NCI-H1417 (cell line): ENCODE data around the gene ZC3H18.

Source experiments
- DNase-seq, 3 experiments: peaks; one replicate each; lab custom pipeline; 2025; lab: John Stamatoyannopoulos, UW

Gene ZC3H18

DNA sequence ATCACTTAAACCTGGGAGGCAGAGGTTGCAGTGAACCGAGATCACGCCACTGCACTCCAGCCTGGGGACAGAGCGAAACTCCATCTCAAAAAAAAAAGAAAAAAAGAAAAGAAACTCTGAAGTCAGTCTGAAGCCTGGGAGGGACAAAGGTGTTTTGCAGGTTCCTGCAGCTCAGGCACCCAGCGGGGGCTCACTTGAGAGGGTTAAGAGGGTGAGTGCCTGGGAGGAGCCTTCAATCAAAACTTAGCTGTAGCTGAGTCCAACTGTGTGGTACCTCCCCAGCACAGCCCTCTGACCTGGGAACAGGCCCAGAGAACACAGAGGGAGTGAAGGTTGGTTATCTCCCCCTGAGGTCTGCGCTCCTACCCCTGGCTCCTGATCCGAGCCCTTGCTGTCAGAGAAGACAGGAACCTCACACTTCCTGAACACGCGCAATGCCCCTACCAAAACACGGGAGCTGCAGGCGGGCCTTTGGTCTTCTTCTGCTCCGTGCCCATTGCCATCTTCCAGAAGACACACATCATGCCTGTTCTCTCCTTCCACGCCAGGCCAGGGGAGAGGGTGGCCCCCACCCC lies 20.4 kb upstream of the ZC3H18 start:
- DNase-seq = peak in 1 of 3 experiments; percentile 45

GRCh38 chr16:88550246-88550661 lies 19.9 kb upstream of the ZC3H18 start:
- DNase-seq = no peak

- no peak for DNase-seq
Observed at GRCh38 chr16:88552166-88552565, 18.0 kb upstream of the ZC3H18 start.

GRCh38 chr16:88552815-88553214 lies 17.4 kb upstream of the ZC3H18 start:
- DNase-seq = no peak

DNA sequence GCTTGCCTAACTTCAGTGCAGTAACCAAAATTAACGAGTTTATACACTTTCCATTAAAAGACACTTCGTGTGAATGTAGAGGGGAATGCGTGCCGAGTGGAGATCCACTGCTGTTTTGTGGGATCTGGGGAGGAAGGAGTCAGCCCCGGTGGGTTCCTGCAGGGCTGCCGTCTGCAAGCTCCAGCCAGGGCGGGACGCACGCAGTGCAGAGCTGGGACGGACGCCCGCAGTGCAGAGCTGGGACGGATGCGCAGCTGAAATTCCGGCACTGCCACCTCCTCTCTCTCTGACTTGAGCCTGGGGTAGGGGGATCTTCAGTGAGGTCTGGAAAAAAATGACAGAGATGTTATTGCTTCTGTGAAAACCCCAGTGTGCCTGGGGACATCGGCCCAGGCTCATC lies 16.5 kb upstream of the ZC3H18 start:
- DNase-seq = no peak

- DNase-seq = no peak
Observed at GRCh38 chr16:88554711-88555264, 15.4 kb upstream of the ZC3H18 start.

DNA sequence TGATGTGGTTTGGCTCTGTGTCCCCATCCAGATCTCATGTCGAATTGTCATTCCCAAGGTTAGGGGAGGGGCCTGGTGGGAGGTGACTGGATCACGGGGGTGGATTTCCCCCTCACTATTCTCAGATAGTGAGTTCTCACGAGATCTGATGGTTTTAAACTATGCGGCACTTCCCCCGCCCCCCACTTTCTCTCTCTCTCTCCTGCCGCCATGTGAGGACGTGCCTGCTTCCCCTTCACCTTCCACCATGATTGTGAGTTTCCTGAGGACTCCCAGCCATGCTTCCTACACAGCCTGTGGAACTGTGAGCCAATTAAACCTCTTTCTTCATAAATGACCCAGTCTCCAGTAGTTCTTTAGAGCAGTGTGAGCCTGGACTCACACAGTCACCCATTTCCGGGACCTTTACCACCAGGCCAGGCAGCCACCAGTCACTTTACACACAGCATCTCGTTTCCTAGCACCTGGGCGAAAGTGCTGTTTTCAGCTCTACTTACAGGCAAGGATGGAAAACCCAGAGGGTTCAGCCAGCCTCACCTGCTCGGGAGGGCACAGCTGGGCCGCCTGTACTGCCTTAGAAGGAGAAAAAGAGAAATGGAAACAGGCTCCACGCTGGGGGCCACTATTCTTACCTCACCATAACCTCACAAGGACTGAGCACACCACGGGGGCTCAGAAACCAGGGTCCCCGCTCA lies 13.8 kb upstream of the ZC3H18 start:
- no peak for DNase-seq

DNA sequence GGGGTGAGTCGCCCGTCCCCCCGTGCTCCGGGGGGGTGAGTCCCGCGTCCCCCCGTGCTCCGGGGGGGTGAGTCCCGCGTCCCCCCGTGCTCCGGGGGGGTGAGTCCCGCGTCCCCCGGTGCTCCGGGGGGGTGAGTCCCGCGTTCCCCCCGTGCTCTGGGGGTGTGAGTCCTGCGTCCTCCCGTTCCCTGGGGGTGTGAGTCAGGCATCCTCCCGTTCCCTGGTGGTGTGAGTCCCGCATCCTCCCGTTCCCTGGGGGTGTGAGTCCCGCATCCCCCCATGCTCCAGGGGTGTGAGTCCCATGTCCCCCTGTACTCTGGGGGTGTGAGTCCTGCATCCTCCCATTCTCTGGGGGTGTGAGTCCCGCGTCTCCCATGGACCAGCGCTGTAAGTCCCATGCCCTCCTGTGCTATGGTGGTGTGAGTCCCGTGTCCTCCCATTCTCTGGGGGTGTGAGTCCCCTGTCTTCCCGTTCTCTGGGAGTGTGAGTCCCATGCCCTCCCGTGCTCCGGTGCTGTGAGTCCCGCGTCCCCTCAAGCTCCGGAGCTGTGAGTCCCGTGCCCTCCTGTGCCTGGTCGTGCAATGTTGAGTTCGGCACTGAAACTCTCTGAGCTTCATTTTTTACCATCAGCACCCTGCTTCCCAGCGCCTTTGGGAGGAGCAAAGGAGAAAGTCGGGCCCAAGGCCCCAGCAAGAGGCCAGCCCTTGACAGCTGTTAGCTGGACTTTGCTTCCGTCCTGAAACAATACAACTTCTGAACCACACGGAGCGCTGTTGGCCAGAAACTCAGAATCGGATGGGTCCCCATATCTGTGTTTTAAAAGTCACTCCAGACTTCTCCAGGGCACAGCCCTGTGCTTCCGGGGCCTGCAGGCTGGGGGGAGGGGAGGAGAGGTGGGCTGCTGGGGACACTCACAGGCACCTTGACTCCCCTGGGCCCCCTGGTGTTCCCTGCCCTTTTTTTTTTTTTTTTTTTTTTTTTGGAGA lies 11.5 kb upstream of the ZC3H18 start:
- peak; percentile 22 to 77 (median 45) for DNase-seq

DNA sequence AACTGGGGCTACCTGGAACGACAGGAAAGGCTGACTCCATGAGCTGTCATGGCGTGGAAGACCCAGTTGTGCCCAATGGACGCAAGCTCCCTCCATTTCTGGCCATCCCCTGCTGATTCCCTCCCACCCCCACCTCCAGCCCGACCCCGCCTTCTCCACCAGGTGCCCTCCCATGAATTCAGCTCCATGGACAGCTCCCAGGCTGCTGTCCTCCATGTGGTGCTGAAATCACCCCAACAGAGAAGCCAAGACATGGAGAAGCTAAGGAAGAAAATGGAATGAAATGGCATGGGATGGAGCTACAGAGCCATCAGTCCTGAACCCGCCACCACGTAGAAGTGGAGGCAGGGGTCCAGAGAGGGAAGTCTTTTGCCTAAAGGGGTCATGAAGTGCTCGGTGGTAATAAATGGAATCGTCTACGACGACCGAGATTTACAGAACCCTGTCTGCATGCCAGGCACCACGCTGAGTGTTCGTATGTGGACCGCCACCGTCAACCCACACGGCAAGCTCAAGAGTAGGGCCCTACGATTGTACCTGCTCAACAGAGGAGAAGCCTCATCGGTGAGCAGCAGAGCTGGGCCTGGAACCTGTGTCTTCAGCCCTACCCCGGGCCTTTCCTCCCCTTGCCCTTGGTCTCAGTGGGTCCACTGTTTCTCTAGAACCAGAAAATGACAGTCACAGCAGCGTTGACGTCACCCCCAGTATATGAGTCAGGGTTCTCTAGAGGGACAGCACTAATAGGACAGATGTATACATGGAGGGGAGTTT lies 9.3 kb upstream of the ZC3H18 start:
- no peak for DNase-seq

- DNase-seq = peak; percentile 2 to 55 (median 21)
Observed at GRCh38 chr16:88561485-88562359, 8.5 kb upstream of the ZC3H18 start.

- DNase-seq = no peak
Observed at GRCh38 chr16:88566158-88566557, 4.0 kb upstream of the ZC3H18 start.

DNA sequence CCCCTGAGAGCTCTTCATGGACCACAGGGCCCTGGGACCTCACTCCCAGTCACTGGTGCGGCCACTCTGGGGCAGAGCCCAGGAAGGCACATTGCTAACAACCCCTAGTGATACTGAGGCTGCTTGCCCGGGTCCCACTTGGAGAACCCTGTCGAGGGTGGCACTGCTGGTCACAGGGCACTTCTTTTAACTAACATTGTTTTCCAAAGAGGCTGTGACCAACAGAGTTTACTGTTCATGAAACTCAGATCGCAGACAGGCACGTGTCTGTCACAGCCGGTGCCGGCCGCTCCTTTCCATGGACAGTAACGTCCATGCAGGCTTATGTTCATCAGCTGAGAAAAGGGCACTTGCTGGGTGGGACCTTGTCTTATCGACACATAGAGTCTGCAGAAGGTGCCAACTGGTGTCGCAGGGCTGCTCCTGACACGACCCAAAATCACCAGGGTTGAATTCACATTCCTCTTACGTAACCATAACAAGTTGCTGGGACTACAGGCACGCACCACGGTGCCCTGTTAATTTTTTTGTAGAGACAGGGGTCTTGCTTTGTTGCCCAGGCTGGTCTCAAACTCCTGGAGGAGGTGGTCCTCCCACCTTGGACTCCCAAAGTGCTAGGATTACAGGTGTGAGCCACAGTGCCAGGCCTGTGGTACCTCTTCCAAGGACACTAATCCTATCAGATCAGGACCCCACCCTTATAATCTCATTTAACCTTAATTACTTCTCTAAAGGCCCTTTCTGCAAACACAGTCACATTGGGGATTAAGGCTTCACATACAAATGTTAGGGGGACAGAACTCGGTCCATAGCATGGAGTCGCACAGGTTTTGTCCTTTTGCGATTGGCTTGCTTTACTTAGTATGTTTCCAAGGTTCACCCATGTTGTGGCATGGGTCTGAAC lies 1.2 kb upstream of the ZC3H18 start:
- DNase-seq = no peak

DNA sequence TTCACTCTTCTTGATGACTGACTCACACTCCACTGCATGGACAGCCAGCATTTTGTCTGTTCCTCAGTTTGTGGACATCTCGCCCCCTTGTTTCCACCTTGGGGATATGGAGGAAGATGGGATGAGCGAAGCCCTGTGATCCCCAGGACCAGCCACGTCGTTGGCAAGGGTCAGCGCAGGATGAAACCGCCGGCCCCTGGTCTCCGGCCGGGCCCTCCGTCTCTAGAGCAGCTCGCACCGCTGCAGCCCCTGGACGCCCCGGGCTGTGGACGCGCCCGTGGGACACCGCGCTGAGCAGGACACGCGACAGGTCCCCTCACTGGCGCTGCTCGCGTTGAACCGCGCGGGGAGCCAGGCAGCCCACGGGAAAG lies 604 bp upstream of the ZC3H18 start:
- no peak for DNase-seq

GRCh38 chr16:88570691-88571092 lies 489 bp downstream of the ZC3H18 start:
- peak in 1 of 3 experiments; percentile 39 for DNase-seq

DNA sequence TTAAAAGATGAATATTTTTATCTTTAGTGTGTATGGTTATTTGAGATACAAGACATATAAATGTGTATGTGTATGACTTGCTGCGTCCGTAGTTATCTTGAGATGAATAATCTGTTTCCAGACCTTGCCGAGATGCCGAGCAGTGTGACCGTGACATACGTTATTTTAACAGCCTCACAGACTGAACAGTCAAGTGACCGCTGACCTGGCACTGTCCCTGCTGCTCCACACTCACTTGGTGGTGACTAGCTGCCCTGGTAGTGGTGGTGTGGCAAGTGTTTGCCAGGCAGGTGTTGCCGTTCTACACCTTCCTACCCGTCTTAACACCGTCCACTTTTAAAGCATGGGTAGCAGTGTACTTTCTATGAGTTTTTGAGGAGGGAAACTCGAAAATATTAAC lies 5.0 kb downstream of the ZC3H18 start:
- DNase-seq = no peak

DNA sequence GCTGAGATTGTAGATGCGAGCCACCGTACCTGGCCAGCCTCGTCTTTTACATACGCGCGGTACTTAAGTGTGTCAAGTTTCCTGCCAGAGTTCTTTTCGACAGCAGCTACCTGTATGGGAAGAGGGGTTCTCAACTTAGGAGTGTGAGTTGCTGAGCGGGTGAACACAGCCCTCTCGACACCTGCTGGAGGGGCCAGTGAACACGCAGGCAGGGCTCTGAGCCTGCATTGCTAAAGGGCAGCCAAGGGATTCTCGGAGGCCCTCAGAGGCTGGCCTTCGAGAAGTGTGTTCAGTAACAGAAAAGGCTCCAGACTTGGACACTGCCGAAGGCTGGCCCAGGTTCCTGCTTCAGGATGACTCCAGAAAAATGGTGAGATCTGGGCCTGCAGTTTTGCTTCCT lies 6.1 kb downstream of the ZC3H18 start:
- DNase-seq = no peak

GRCh38 chr16:88577166-88577565 lies 7.0 kb downstream of the ZC3H18 start:
- DNase-seq = no peak

DNA sequence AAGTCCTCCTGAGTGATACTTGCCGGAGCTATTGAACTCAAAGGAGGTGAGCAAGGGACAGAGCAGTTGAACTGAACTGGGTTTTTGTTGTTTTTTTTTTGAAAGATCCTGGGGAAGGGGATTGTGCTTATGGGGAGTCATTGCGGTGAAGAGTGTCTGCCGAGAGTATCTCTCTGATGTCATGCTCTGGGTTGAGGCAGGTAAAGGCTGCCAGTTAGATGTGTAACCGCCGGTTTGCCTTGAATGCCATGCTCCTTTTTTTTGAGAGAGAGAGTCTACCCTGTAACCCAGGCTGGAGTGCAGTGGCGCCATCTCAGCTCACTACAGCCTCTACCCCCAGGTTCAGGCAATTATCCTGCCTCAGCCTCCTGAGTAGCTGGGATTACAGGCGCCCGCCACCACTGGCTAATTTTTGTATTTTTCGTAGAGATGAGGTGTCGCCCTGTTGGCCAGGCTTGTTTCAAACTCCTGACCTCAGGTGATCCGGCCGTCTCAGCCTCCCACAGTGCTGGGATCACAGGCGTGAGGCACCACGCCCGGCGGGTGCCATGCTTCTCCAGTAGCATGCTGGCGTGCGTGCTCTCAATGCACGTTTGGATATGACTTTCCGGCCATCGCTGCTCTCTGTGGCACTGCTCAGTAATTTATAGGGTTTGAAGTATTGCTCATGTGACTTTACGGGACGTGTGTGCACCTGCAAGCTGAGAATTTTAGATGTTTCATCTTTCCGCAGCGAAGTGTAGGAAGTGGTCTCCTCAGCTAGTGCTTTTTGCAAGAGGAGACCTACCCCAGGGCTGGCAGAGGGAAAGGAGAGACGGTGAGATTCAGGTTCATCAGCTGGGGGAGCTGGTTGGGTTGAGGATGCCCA lies 8.5 kb downstream of the ZC3H18 start:
- DNase-seq = no peak

GRCh38 chr16:88580371-88580770 lies 10.2 kb downstream of the ZC3H18 start:
- no peak for DNase-seq
